NCI-H1694 (cell line): Measurements from ENCODE around the gene FBLN7.

Experiments
- DNase-seq: peaks from one replicate; lab custom pipeline; 2025; lab: John Stamatoyannopoulos, UW

FBLN7 gene

GRCh38 chr2:112140899-112141625 is 2.9 kb downstream of the FBLN7 start:
- no peak for DNase-seq

GRCh38 chr2:112141626-112142007 is 3.4 kb downstream of the FBLN7 start:
- no peak for DNase-seq

- no peak for DNase-seq
Measured at GRCh38 chr2:112142525-112143078, 4.4 kb downstream of the FBLN7 start.

GRCh38 chr2:112143150-112143549 is 5.0 kb downstream of the FBLN7 start:
- DNase-seq, result no peak

DNA sequence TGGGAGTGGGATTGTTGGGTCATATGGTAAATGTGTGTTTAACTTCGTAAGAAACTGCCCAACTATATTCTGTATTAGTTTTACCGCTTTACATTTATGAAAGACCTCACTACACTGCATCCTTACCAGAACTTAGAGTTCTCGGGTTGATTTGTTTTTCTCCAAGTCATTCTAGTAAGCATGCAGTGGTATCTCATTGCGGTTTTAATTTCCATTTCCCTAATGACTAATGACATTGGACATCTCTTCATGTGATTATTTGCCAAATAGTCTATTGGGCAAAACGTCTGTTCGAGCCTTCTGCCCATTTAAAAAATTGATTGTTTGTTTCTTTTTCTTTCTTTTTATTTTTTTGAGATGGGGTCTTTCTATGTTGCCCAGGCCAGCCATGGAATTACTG is 6.8 kb downstream of the FBLN7 start:
- no peak for DNase-seq

DNA sequence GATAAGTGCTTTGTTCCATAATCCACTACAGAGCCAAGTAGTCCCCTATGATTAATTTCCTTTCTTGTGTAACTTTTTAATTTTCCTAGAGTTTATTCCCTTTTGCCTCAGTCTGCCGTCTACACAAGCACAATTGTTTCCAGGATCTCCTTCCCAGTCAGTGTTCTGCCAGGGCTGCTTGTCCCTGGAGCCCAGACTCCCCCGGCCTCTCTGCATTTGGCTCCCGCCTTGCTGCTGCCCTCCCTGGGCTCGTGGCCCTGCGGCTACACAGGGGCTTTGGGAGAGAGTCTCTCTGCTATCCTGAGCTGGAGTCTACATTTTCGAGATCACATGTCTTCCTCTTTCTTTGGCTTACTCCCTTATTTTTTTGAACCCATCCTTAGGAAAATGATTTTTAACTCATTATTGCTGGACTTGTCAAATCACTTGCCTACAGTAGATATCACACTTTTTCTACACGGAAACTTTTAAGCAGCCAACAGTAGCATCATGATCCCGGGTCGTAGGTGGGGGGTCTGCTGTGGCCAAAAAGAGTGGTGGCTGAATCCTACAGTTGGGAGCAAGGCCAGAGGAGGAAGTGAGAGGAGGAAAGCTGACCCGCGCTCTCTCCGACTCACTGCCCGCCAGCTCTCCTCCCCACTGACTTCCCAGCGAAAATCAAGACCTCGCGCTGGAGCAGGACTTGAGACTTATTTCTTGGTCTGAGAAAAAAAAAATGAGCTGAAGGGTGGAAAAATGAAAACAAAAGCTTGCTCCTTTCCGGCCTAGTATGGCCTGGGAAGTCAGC is 9.4 kb downstream of the FBLN7 start:
- DNase-seq, result no peak

DNA sequence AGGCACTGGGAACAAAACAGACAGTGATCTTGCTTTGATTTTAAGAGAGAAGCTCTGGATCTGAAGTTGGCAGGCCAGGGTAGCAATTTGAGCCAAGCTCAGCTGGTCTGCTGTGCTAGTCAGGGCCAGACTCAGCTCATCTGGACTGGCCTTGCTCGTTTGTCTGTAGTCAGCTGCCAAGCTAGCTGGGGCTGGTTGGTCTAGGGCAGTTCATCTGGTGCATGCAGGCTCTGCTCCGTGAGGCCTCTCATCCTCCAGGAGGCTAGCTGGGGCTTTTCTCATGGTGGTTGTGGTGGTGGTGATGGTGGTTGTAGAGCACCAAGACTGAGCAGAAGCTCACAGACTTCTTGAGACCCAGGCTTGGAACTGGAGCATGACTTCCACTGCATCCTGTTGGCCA is 10.3 kb downstream of the FBLN7 start:
- no peak for DNase-seq

DNA sequence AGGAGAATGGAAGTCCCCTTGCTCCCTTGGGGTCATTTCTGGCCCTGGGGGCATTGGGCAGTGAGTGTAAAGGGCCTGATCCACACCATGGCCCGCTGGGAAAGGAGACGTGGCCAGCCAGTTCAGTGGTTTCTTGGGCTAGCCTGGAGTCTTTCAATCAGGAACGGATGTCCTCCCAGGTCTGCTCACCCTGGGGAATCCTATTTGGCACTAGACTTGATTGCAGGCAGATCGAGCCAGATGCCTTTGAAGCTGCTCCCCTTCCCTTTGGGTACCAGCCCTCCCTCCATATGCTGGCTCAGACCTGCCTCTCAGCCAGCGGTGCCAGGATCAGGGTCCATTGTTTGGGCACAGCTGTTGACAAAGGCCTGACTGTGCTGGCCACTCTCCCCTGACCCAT is 11.0 kb downstream of the FBLN7 start:
- no peak for DNase-seq

- no peak for DNase-seq
Measured at GRCh38 chr2:112149866-112150435, 11.8 kb downstream of the FBLN7 start.

DNA sequence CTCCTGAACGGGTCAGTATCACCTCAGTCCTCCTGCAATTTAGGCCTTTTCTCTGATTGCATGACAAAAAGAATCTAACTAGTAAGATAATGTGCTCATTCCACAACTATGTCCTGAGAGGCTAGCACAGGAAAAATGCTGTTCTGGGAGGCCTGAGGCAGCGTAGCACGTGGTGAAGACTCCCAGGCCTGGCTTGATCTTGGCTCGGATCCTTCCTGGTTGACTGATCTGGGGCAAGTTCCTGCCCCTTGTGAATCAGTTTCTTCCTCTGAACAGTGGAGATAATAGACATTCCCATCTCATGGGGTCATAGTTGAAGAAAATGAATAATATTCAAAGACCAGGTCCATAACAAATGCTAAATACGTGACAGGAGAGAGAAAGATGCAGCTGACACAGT is 12.3 kb downstream of the FBLN7 start:
- DNase-seq, result no peak

- no peak for DNase-seq
Measured at GRCh38 chr2:112150851-112151250, 12.7 kb downstream of the FBLN7 start.

- DNase-seq, result no peak
Measured at GRCh38 chr2:112151271-112151670, 13.1 kb downstream of the FBLN7 start.

GRCh38 chr2:112151701-112152440 is 13.7 kb downstream of the FBLN7 start:
- no peak for DNase-seq

GRCh38 chr2:112152476-112153178 is 14.4 kb downstream of the FBLN7 start:
- DNase-seq, result no peak

- DNase-seq, result no peak
Measured at GRCh38 chr2:112153179-112153490, 14.9 kb downstream of the FBLN7 start.

- no peak for DNase-seq
Measured at GRCh38 chr2:112153501-112153900, 15.3 kb downstream of the FBLN7 start.

DNA sequence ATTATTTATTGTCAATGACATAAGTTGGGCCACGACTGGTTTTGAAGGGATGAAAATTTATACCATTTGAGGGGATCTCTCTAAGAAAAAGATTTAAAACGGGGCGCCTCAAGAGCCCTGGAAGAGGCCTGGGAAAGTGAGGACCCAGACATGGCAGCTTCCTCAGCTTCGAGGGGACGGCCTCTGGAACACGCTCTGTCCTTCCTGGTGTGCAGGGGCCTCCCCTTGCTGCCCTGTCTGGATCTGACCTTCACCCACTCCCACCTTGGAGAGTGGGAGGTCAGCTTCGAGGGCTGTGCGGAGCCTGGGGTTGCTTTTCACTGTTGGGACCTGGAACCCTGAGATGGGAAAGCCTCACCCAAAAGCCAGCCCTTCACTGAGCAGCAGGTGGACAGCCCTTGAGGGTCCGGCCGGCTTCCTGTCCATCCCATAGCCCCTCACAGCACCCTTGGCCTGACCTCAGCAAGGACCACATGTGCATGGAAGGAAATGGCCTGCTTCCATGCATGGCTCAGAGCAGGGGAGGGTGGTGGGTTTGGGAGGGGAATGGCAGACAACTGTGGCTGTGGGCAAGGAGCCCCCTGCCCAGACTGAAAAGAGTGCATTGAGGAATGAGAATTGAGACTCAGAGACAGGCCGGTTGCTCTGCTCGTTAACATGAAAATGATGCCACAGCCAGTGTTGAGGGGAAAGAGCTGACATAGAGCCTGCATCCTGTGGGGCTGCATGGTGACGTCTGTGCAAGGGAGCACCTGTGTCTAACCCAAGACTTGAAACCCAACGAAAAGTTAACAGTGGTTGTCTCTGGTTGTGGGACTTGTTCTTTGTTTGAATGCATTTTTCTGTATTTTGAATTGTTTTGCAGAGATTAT is 16.3 kb downstream of the FBLN7 start:
- DNase-seq, result no peak

GRCh38 chr2:112155331-112156151 is 17.4 kb downstream of the FBLN7 start:
- DNase-seq, result no peak

GRCh38 chr2:112156152-112156986 is 18.2 kb downstream of the FBLN7 start:
- no peak for DNase-seq
